Measurements from ENCODE around the gene HSPA5.

HSPA5 gene

DNA sequence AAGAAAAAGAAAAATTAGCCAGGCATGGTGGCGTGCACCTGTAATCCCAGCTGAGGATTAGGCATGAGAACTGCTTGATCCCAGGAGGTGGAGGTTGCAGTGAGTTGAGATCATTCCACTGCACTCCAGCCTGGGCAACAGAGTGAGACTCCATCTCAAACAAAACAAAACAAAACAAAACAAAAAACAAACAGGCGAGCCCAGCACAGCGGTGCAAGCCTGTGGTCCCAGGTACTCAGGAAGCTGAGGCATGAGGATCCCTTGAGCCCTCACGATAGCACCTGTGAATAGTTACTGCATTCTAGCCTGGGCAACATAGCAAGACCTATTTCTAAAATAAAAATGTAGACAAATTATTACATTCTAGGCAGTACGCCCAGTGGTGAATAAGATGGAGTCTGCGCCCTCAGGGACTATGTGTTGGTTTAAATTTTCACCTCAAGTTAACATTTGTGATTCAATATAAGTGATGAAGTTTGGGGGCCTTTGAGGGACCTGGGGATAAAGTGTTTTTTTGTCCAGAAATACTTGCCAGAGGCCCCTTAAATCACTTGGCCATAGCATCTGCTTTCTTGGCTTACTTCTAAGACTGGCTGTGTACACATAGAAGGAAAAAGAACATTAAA is 17.1 kb upstream of the HSPA5 start:
- Histone ChIP-seq H3K36me3 (ENCODE audit: control insufficient read depth, insufficient read depth, low read length) (no peaks in the 10 kb centered on the region), H3K9me3 (ENCODE audit: control insufficient read depth, low read length) (no peaks in the 10 kb centered on the region), H3K27ac (no peak overlapping the region), H3K4me3 (ENCODE audit: low read depth, low read length) (no peak overlapping the region), H3K27me3 (ENCODE audit: control insufficient read depth, insufficient read depth, low read length) (no peaks in the 10 kb centered on the region), H3K9ac (no peak overlapping the region), H3K79me2 (peaks cover 7% of the 10 kb centered on the region), H3K4me1 (peaks cover 3% of the 10 kb centered on the region), H2AFZ (no peak overlapping the region), H3K4me2 (ENCODE audit: low read length) (no peak overlapping the region)
- no peak for TF ChIP-seq CTCF (IDR thresholded peaks at IDR 0.05)

DNA sequence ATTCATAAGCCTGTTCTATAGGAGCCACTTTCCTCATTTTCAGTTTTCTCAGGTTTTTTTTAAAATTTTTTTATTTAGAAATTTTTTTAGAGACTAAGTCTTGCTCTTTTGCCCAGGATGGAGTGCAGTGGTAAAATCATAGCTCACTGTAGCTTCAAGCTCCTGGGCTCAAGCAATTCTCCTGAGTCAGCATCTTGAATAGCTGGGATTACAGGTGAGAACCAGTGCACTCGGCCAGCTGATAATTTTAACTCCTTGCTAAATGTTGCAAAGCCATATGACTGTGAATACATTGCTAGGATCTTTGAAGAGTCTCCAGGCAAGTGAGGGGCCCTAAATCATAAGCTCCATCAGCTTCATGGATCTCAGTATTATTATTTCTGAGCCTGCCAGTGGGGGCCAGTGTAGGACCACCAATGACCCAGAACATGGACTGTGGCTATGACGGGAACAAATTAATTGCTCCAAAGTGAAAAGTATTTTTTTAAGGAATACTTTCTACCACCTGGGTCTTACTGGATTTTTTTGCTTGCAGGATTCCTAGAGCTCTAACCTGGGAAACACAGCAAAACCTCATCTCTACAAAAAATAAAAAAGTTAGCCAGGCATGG is 14.7 kb upstream of the HSPA5 start:
- Histone ChIP-seq H3K4me3 (ENCODE audit: low read depth, low read length) (no peak overlapping the region), H3K27ac (no peak overlapping the region), H3K9me3 (ENCODE audit: control insufficient read depth, low read length) (no peaks in the 10 kb centered on the region), H3K4me2 (ENCODE audit: low read length) (no peak overlapping the region), H3K79me2 (no peaks in the 10 kb centered on the region), H2AFZ (no peak overlapping the region), H3K27me3 (ENCODE audit: control insufficient read depth, insufficient read depth, low read length) (no peaks in the 10 kb centered on the region), H3K4me1 (no peaks in the 10 kb centered on the region), H3K9ac (no peak overlapping the region), H3K36me3 (ENCODE audit: control insufficient read depth, insufficient read depth, low read length) (no peaks in the 10 kb centered on the region)
- no peak for TF ChIP-seq CTCF (IDR thresholded peaks at IDR 0.05)

GRCh38 chr9:125254231-125254630 is 13.1 kb upstream of the HSPA5 start:
- TF ChIP-seq CTCF (IDR thresholded peaks at IDR 0.05): no peak
- Histone ChIP-seq H3K4me2 (ENCODE audit: low read length) (no peak overlapping the region), H3K4me3 (ENCODE audit: low read depth, low read length) (no peak overlapping the region), H3K9ac (no peak overlapping the region), H3K27me3 (ENCODE audit: control insufficient read depth, insufficient read depth, low read length) (no peaks in the 10 kb centered on the region), H2AFZ (no peak overlapping the region), H3K27ac (no peak overlapping the region), H3K79me2 (no peaks in the 10 kb centered on the region), H3K9me3 (ENCODE audit: control insufficient read depth, low read length) (no peaks in the 10 kb centered on the region), H3K36me3 (ENCODE audit: control insufficient read depth, insufficient read depth, low read length) (no peaks in the 10 kb centered on the region), H3K4me1 (no peaks in the 10 kb centered on the region)

GRCh38 chr9:125246261-125246667 is 5.1 kb upstream of the HSPA5 start:
- no peaks in the 10 kb centered on the region for H3K9me3 ChIP-seq (ENCODE audit: control insufficient read depth, low read length)
- no peak overlapping the region for H3K9ac ChIP-seq
- no peak overlapping the region for H2AFZ ChIP-seq
- peaks cover 3% of the 10 kb centered on the region for H3K4me1 ChIP-seq
- no peak overlapping the region for H3K4me2 ChIP-seq (ENCODE audit: low read length)
- no peaks in the 10 kb centered on the region for H3K79me2 ChIP-seq
- no peaks in the 10 kb centered on the region for H3K27me3 ChIP-seq (ENCODE audit: control insufficient read depth, insufficient read depth, low read length)
- no peaks in the 10 kb centered on the region for H3K36me3 ChIP-seq (ENCODE audit: control insufficient read depth, insufficient read depth, low read length)
- no peak overlapping the region for H3K27ac ChIP-seq
- no peak overlapping the region for H3K4me3 ChIP-seq (ENCODE audit: low read depth, low read length)
- no peak for TF ChIP-seq CTCF (IDR thresholded peaks at IDR 0.05)

DNA sequence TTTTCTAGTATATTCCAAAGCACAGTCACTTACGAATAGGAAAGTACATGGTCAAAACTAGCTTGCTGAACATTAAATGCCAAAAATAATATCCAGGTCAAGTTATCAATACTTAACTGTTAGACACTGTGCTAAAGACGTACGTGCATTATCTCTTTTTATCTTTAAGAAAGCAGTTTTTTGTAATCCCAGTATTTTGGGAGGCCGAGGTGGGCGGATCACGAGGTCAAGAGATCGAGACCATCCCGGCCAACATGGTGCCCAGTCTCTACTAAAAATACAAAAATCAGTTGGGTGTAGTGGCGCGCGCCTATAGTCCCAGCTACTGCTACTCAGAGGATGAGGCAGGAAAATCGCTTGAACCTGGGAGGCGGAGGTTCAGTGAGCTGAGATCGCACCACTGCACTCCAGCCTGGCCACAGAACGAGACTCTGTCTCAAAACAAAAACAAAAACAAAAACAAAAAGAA is 2.7 kb upstream of the HSPA5 start:
- Histone ChIP-seq H3K4me3 (ENCODE audit: low read depth, low read length) (no peak overlapping the region), H3K9ac (no peak overlapping the region), H3K27me3 (ENCODE audit: control insufficient read depth, insufficient read depth, low read length) (no peaks in the 10 kb centered on the region), H3K36me3 (ENCODE audit: control insufficient read depth, insufficient read depth, low read length) (no peaks in the 10 kb centered on the region), H3K9me3 (ENCODE audit: control insufficient read depth, low read length) (no peaks in the 10 kb centered on the region), H3K4me1 (peaks cover 7% of the 10 kb centered on the region), H3K79me2 (peaks cover 9% of the 10 kb centered on the region), H3K27ac (no peak overlapping the region), H3K4me2 (ENCODE audit: low read length) (no peak overlapping the region), H2AFZ (no peak overlapping the region)
- no peak for TF ChIP-seq CTCF (IDR thresholded peaks at IDR 0.05)

Measured in parathyroid adenoma (tissue), 2 donors.